Measurements from ENCODE around the gene POU2F1.

POU2F1 gene

DNA sequence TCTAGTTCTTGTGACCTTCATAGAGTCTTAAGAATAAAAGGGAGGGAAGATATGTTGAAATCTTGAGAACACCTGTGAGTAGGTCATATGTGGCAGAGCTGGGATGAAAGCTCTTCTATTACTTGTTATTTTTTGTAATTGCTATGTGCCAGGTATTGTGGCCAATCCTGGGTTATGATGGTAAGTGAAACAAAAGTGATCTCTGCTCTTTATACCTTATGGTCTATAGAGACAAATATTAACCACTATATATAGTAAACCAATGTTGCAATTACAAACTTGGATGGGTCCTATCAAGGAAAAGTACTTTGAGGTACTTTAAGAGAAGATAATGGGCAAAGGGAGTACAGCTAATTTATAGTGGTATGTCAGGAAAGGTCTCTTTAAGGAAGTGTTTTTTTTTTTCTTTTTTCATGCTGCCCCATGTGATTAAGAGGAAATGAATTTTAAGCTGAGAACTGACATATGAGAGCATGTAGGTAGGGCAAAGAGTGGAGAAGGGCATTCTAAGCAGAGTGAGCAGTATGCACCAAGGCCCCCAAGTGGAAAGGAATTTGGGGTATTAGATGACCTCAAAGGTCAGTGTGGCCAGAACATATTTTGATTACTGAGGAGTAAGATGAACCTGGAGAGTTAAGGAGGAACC is 43.3 kb downstream of the POU2F1 start:
- no peak for DNase-seq (ENCODE audit: extremely low spot score)
- TF ChIP-seq FOXK2 (IDR thresholded peaks at IDR 0.05) = no peak
- TF ChIP-seq L3MBTL2 (conservative IDR thresholded peaks at IDR 0.05) = no peak
- no peak for TF ChIP-seq ZNF384 (IDR thresholded peaks at IDR 0.05)
- no peak for TF ChIP-seq BHLHE40 (IDR thresholded peaks at IDR 0.05; ENCODE audit: borderline replicate concordance)
- TF ChIP-seq SUZ12 (IDR thresholded peaks at IDR 0.05) = no peak
- no peak for TF ChIP-seq HDGF (IDR thresholded peaks at IDR 0.05; ENCODE audit: borderline replicate concordance)
- no peak for TF ChIP-seq FOXA1 (IDR thresholded peaks at IDR 0.05)
- TF ChIP-seq, protein P1, sequence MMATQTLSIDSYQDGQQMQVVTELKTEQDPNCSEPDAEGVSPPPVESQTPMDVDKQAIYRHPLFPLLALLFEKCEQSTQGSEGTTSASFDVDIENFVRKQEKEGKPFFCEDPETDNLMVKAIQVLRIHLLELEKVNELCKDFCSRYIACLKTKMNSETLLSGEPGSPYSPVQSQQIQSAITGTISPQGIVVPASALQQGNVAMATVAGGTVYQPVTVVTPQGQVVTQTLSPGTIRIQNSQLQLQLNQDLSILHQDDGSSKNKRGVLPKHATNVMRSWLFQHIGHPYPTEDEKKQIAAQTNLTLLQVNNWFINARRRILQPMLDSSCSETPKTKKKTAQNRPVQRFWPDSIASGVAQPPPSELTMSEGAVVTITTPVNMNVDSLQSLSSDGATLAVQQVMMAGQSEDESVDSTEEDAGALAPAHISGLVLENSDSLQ (IDR thresholded peaks at IDR 0.05) = no peak
- TF ChIP-seq FOXM1 (IDR thresholded peaks at IDR 0.05; ENCODE audit: borderline replicate concordance) = no peak
- TF ChIP-seq ELF4 (IDR thresholded peaks at IDR 0.05) = no peak
- TF ChIP-seq SP1 (IDR thresholded peaks at IDR 0.05) = no peak
- TF ChIP-seq NFRKB (IDR thresholded peaks at IDR 0.05) = no peak
- TF ChIP-seq ARNT (IDR thresholded peaks at IDR 0.05) = no peak
- TF ChIP-seq LEF1 (IDR thresholded peaks at IDR 0.05; ENCODE audit: borderline replicate concordance) = no peak
- no peak for TF ChIP-seq CTBP1 (IDR thresholded peaks at IDR 0.05; ENCODE audit: borderline replicate concordance)
- no peak for TF ChIP-seq TARDBP (IDR thresholded peaks at IDR 0.05)
- ChIA-PET CTCF (no interaction called here), POLR2A (no interaction called here)

DNA sequence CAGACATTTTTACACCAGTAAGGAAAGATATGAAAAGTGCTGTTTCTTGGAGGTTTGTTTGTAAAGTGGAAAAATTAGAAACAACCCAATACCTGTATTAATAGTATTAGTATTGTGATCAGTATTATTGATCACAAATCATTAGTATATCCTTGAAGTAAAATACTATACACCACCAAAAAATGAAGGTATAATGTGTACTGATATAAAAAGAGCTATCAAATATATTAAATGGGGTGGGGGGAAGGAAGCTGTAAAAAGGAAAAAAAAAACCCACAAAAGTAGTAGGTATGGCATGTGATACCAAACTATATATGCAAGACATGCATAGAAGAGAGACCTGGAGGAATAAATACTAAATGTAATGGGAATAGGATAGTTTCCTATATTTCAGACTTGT is 46.3 kb downstream of the POU2F1 start:
- CTCF ChIA-PET = interaction anchor here (0.6 to 1.6 kb wide), 5 partner anchors 55 to 289 kb away, joined by 3 to 14 read pairs (median 4); no protein-coding TSS in a partner anchor
- DNase-seq (ENCODE audit: extremely low spot score) = no peak
- TF ChIP-seq NFRKB (IDR thresholded peaks at IDR 0.05) = no peak
- no peak for TF ChIP-seq FOXM1 (IDR thresholded peaks at IDR 0.05; ENCODE audit: borderline replicate concordance)
- TF ChIP-seq BHLHE40 (IDR thresholded peaks at IDR 0.05; ENCODE audit: borderline replicate concordance) = no peak
- TF ChIP-seq LEF1 (IDR thresholded peaks at IDR 0.05; ENCODE audit: borderline replicate concordance) = no peak
- no peak for TF ChIP-seq HDGF (IDR thresholded peaks at IDR 0.05; ENCODE audit: borderline replicate concordance)
- POLR2A ChIA-PET = interaction anchor here (0.6 to 1.4 kb wide), 3 partner anchors 45 to 188 kb away, joined by 3 to 4 read pairs (median 3); partner anchors contain the start of gene POU2F1

DNA sequence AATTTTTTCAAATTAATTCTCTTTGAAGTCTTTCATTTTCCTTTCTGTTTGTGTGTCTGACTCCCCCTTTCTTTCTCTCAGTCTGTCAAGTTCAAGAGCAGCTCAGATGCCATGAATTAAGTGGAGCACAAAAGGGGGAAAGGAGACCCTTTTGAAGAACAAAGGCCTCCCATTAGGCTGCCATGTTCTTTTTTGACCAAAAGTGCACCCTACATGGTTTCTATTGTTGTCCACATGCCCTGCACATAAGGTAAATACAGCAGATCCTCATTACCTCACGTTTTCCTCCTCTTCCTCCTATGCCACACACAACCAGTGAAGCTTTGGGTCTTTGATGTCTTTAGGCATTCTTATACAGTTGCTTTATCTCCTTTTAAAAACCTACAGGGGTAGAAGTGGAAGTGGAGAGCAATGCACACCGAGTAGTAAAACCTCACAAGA is 47.7 kb downstream of the POU2F1 start:
- CTCF ChIA-PET = interaction anchor here (0.6 to 2.0 kb wide), 7 partner anchors 12 to 176 kb away, joined by 3 to 11 read pairs (median 4); no protein-coding TSS in a partner anchor
- POLR2A ChIA-PET = interaction anchor here (1.2 to 1.4 kb wide), 2 partner anchors 48 to 187 kb away, joined by 3 to 4 read pairs; partner anchors contain the start of gene POU2F1
- DNase-seq (ENCODE audit: extremely low spot score) = no peak
- TF ChIP-seq L3MBTL2 (conservative IDR thresholded peaks at IDR 0.05) = no peak
- TF ChIP-seq FOXK2 (IDR thresholded peaks at IDR 0.05) = no peak
- TF ChIP-seq SUZ12 (IDR thresholded peaks at IDR 0.05) = no peak
- TF ChIP-seq ARNT (IDR thresholded peaks at IDR 0.05) = no peak
- no peak for TF ChIP-seq SP1 (IDR thresholded peaks at IDR 0.05)
- TF ChIP-seq LEF1 (IDR thresholded peaks at IDR 0.05; ENCODE audit: borderline replicate concordance) = no peak
- no peak for TF ChIP-seq CTBP1 (IDR thresholded peaks at IDR 0.05; ENCODE audit: borderline replicate concordance)
- TF ChIP-seq FOXM1 (IDR thresholded peaks at IDR 0.05; ENCODE audit: borderline replicate concordance) = no peak
- no peak for TF ChIP-seq ZNF384 (IDR thresholded peaks at IDR 0.05)
- no peak for TF ChIP-seq HDGF (IDR thresholded peaks at IDR 0.05; ENCODE audit: borderline replicate concordance)
- no peak for TF ChIP-seq ELF4 (IDR thresholded peaks at IDR 0.05)
- TF ChIP-seq BHLHE40 (IDR thresholded peaks at IDR 0.05; ENCODE audit: borderline replicate concordance) = no peak
- no peak for TF ChIP-seq NFRKB (IDR thresholded peaks at IDR 0.05)
- no peak for TF ChIP-seq TARDBP (IDR thresholded peaks at IDR 0.05)
- TF ChIP-seq FOXA1 (IDR thresholded peaks at IDR 0.05) = no peak
- TF ChIP-seq, protein P1 (IDR thresholded peaks at IDR 0.05) = no peak

DNA sequence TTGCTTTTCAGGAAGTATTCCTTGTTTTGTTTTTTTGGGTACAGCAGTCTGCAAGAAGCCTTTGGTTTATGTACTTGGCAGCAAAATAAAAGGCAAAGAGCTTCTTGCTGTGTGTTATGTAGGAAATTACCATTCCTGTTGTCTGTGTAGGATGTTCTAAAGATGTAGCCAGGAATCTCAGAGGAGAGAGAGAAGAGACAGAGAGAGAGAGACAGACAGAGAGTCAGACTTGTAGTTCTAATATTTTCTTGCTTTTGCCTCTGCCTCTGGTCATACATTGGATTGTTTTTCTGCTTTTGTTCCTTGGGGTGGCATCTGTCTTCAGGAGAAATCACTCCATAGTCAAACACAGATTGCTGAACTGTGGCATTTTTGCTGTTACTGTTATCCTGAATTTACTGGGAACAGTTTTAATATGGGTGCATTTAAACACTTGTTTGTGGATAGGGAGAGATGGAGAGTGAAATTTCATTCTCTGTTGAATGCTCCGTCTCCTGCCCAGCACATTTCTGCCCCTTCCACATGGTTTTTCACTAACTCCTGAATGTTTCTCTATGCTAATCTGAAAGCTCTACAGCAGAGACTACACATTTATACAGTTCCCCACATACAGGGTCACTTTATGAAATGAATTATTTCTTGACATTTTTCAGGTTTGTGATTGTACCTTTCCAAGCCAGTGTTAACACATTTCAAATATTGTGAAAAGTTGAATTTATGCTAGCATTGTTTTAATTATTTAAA is 49.8 kb downstream of the POU2F1 start:
- ChIA-PET POLR2A (no interaction called here), CTCF (interaction anchor here (0.6 kb wide), 3 partner anchors 38 to 171 kb away, joined by 3 to 5 read pairs (median 4); no protein-coding TSS in a partner anchor)
- TF ChIP-seq CTBP1 (IDR thresholded peaks at IDR 0.05; ENCODE audit: borderline replicate concordance) = no peak
- no peak for TF ChIP-seq SP1 (IDR thresholded peaks at IDR 0.05)
- no peak for TF ChIP-seq TARDBP (IDR thresholded peaks at IDR 0.05)
- no peak for TF ChIP-seq FOXK2 (IDR thresholded peaks at IDR 0.05)
- TF ChIP-seq FOXM1 (IDR thresholded peaks at IDR 0.05; ENCODE audit: borderline replicate concordance) = no peak
- TF ChIP-seq SUZ12 (IDR thresholded peaks at IDR 0.05) = no peak
- no peak for TF ChIP-seq LEF1 (IDR thresholded peaks at IDR 0.05; ENCODE audit: borderline replicate concordance)
- TF ChIP-seq ARNT (IDR thresholded peaks at IDR 0.05) = no peak
- no peak for DNase-seq (ENCODE audit: extremely low spot score)

DNA sequence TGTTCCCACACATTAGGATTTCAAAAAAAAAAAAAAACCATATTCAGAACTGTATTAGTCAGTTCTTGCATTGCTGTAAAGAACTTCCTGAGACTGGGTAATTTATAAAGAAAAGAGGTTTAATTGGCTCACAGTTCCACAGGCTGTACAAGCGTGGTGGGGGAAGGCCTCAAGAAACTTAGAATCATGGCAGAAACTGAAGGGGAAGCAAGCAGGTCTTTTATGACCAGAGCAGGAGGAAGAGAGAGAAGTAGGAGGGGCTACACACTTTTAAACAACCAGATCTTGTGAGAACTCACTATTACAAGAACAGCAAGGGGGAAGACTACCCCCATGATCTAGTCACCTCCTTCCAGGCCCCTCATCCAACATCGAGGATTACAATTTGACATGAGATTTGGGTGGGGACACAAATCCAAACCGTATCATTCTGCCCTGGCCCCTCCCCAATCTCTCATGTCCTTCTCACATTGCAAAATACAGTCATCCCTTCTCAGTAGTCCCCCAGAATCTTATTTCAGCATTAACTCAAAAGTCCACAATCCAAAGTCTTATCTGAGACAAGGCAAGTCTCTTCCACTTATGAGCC is 51.8 kb downstream of the POU2F1 start:
- TF ChIP-seq ZNF384 (IDR thresholded peaks at IDR 0.05) = no peak
- no peak for TF ChIP-seq SP1 (IDR thresholded peaks at IDR 0.05)
- TF ChIP-seq CTBP1 (IDR thresholded peaks at IDR 0.05; ENCODE audit: borderline replicate concordance) = no peak
- no peak for TF ChIP-seq L3MBTL2 (conservative IDR thresholded peaks at IDR 0.05)
- no peak for TF ChIP-seq HDGF (IDR thresholded peaks at IDR 0.05; ENCODE audit: borderline replicate concordance)
- TF ChIP-seq NFRKB (IDR thresholded peaks at IDR 0.05) = no peak
- no peak for TF ChIP-seq SUZ12 (IDR thresholded peaks at IDR 0.05)
- no peak for TF ChIP-seq FOXM1 (IDR thresholded peaks at IDR 0.05; ENCODE audit: borderline replicate concordance)
- TF ChIP-seq, protein P1 (IDR thresholded peaks at IDR 0.05) = no peak
- no peak for TF ChIP-seq ELF4 (IDR thresholded peaks at IDR 0.05)
- TF ChIP-seq FOXA1 (IDR thresholded peaks at IDR 0.05) = no peak
- no peak for TF ChIP-seq LEF1 (IDR thresholded peaks at IDR 0.05; ENCODE audit: borderline replicate concordance)
- TF ChIP-seq BHLHE40 (IDR thresholded peaks at IDR 0.05; ENCODE audit: borderline replicate concordance) = no peak
- no peak for TF ChIP-seq FOXK2 (IDR thresholded peaks at IDR 0.05)
- POLR2A ChIA-PET = no interaction called here
- no peak for DNase-seq (ENCODE audit: extremely low spot score)
- CTCF ChIA-PET = interaction anchor here (0.7 kb wide), 1 partner anchor 146 kb away, joined by 5 read pairs; no protein-coding TSS in a partner anchor

Measured in HEK293T (cell line).